ENCODE measurements around the gene PIK3CG. TPM values are rescaled to one million over a fixed set of nuclear protein-coding genes. Genes with fewer than 3 reads are reported as not detected.
A peak's percentile ranks its signal among the peaks of the same experiment; 100 is the strongest.
"Not testable (repeated sequence)": the region's sequence is repeated elsewhere in the genome, so short reads cannot be mapped to it uniquely, and the experiment has no call there.

The PIK3CG gene
- total RNA-seq, 2 experiments from 2014 or later = 26.8 to 27.0 TPM

DNA sequence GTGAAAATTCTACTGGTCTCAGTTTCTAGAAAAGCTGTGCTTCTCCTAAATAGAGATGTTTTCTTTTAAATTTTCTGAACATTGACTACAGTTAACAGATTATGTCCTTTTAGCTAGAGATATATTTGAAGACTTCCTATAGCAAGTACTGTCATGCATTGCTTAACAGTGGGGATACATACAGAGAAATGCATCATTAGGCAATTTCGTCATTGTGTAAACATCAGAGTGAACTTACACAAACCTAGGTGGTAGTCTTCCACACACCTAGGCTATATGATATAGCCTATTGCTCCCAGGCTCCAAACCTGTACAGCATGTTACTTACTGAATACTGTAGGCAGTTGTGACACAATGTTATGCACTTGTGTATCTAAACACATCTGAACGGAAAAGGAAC lies 28.5 kb downstream of the PIK3CG start:
- H3K9me3 Mint-ChIP-seq = peaks cover 9% of the 10 kb centered on the region
- DNase-seq = no peak
- H3K27ac Mint-ChIP-seq = no peak overlapping the region
- no peak overlapping the region for H3K4me3 Mint-ChIP-seq
- H3K36me3 Mint-ChIP-seq (ENCODE audit: low read depth) = peaks cover 61% of the 10 kb centered on the region
- H3K4me1 Mint-ChIP-seq (ENCODE audit: low read depth) = peaks cover 31% of the 10 kb centered on the region
- ChIA-PET POLR2A (no interaction called here), CTCF (interaction anchor here (1.3 to 1.6 kb wide), 2 partner anchors 8 to 101 kb away, joined by 4 to 5 read pairs; no protein-coding TSS in a partner anchor)
- TF ChIP-seq, protein P1, sequence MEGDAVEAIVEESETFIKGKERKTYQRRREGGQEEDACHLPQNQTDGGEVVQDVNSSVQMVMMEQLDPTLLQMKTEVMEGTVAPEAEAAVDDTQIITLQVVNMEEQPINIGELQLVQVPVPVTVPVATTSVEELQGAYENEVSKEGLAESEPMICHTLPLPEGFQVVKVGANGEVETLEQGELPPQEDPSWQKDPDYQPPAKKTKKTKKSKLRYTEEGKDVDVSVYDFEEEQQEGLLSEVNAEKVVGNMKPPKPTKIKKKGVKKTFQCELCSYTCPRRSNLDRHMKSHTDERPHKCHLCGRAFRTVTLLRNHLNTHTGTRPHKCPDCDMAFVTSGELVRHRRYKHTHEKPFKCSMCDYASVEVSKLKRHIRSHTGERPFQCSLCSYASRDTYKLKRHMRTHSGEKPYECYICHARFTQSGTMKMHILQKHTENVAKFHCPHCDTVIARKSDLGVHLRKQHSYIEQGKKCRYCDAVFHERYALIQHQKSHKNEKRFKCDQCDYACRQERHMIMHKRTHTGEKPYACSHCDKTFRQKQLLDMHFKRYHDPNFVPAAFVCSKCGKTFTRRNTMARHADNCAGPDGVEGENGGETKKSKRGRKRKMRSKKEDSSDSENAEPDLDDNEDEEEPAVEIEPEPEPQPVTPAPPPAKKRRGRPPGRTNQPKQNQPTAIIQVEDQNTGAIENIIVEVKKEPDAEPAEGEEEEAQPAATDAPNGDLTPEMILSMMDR (IDR thresholded peaks at IDR 0.05) = no peak
- intact Hi-C loops (cut with micrococcal nuclease) = loop anchor here (10.0 kb wide), 1 partner anchor 61 kb away; no protein-coding TSS in a partner anchor
- no peak for ATAC-seq
- no peaks in the 10 kb centered on the region for H3K27me3 Mint-ChIP-seq

DNA sequence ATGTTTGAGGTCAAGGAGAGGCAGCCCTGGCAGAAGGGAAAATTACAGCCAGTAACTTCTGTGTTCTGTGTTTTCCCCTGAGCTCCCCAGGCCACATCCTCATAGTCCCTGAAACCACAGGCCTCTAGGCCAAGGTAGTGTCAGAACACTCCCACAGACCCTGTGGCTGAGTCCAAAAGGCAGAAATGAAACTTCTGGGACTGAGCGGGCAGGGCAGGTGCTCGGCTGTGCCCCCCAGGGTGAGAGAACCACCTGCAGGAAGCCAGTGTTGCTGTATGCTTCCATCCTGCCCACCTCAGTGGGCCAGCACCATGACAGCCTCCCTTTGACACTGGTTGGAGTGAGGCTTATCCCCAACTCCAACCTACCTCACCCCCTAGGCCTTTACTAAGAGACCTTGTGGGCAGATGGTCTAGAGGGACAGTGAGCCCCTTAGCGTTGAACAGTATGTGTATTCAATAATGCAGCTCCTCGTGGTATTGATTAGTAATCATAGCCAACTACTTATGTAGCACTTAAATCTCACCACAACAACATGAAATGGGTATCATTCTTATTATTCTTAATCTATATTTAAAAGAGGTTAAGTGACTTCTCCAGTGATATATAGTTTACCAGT lies 30.3 kb downstream of the PIK3CG start:
- peaks cover 66% of the 10 kb centered on the region for H3K36me3 Mint-ChIP-seq (ENCODE audit: low read depth)
- H3K27me3 Mint-ChIP-seq = no peaks in the 10 kb centered on the region
- ChIA-PET POLR2A (interaction anchor here (1.2 kb wide), 1 partner anchor 16 kb away, joined by 3 read pairs; no protein-coding TSS in a partner anchor), CTCF (interaction anchor here (0.8 to 1.3 kb wide), 2 partner anchors 9 to 48 kb away, joined by 3 read pairs; no protein-coding TSS in a partner anchor)
- H3K4me1 Mint-ChIP-seq (ENCODE audit: low read depth) = peaks cover 47% of the 10 kb centered on the region
- peaks cover 14% of the 10 kb centered on the region for H3K9me3 Mint-ChIP-seq
- intact Hi-C loops (cut with micrococcal nuclease) = loop anchor here (10.0 kb wide), 1 partner anchor 59 kb away; no protein-coding TSS in a partner anchor
- H3K4me3 Mint-ChIP-seq = no peak overlapping the region
- TF ChIP-seq, protein P1 (IDR thresholded peaks at IDR 0.05) = no peak
- H3K27ac Mint-ChIP-seq = peak overlapping the region; percentile 40
- peak; percentile 41 for DNase-seq
- peak; percentile 80 for ATAC-seq

DNA sequence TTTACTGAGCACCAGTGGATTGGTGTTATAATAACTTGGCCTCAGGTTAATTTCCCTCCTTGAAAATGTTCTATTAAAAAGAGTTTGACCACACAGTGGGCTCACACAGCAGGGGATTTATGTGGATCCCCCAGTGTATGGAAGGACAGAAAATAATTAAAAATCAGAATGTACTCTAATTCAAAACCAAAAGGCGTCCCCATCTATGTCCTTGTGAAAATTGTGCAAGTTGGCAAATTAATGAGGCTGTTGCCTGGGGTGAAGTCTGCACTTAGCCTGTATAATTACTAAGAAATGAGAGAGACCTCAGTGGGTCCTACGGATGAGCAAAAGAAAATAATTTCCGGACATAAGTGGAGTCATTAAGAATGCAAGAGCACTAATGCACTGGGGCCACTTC lies 31.1 kb downstream of the PIK3CG start:
- no peak overlapping the region for H3K27ac Mint-ChIP-seq
- ATAC-seq (no peak), DNase-seq (no peak)
- peaks cover 14% of the 10 kb centered on the region for H3K9me3 Mint-ChIP-seq
- CTCF ChIA-PET = no interaction called here
- peaks cover 50% of the 10 kb centered on the region for H3K4me1 Mint-ChIP-seq (ENCODE audit: low read depth)
- H3K27me3 Mint-ChIP-seq = no peaks in the 10 kb centered on the region
- TF ChIP-seq, protein P1 (IDR thresholded peaks at IDR 0.05) = no peak
- POLR2A ChIA-PET = interaction anchor here (1.2 kb wide), 1 partner anchor 15 kb away, joined by 3 read pairs; no protein-coding TSS in a partner anchor
- intact Hi-C loops (cut with micrococcal nuclease) = loop anchor here (10.0 kb wide), 1 partner anchor 59 kb away; no protein-coding TSS in a partner anchor
- peaks cover 69% of the 10 kb centered on the region for H3K36me3 Mint-ChIP-seq (ENCODE audit: low read depth)
- no peak overlapping the region for H3K4me3 Mint-ChIP-seq

DNA sequence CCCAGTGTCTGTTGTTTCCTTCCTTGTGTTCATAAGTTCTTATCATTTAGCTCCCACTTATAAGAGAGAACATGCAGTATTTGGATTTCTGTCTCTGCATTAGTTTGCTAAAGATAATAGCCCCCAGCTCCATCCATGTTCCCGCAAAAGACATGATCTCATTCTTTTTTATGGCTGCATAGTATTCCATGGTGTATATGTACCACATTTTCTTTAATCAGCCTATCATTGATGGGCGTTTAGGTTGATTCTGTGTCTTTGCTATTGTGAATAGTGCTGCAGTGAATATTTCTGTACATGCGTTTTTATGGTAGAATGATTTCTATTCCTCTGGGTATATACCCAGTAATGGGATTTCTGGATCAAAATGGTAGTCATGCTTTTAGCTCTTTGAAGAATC lies 32.5 kb downstream of the PIK3CG start:
- H3K27me3 Mint-ChIP-seq, DNase-seq, ATAC-seq, CTCF ChIA-PET, H3K27ac Mint-ChIP-seq, H3K4me3 Mint-ChIP-seq: not testable (repeated sequence)
- Mint-ChIP-seq H3K4me1 (ENCODE audit: low read depth) (peaks cover 58% of the 10 kb centered on the region), H3K9me3 (peaks cover 14% of the 10 kb centered on the region), H3K36me3 (ENCODE audit: low read depth) (peaks cover 73% of the 10 kb centered on the region)
- intact Hi-C loops (cut with micrococcal nuclease) = loop anchor here (10.0 kb wide), 1 partner anchor 57 kb away; no protein-coding TSS in a partner anchor
- POLR2A ChIA-PET = interaction anchor here (0.7 kb wide), 1 partner anchor 35 kb away, joined by 3 read pairs; no protein-coding TSS in a partner anchor

DNA sequence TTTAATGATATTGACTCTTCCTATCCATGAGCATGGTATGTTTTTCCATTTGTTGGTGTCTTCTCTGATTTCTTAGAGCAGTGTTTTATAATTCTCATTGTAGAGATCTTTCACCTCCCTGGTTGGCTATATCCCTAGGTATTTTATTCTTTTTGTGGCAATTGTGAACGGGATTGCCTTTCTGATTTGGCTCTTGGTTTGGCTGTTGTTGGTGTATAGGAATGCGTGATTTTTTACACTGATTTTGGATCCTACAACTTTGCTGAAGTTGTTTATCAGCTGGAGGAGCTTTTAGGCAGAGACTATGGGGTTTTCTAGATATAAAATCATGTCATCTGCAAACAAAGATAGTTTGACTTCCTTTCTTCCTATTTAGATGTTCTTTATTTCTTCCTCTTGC lies 33.9 kb downstream of the PIK3CG start:
- ATAC-seq, H3K27me3 Mint-ChIP-seq, H3K27ac Mint-ChIP-seq, POLR2A ChIA-PET, DNase-seq, H3K4me3 Mint-ChIP-seq: not testable (repeated sequence)
- intact Hi-C loops (cut with micrococcal nuclease) = loop anchor here (10.0 kb wide), 1 partner anchor 56 kb away; no protein-coding TSS in a partner anchor
- Mint-ChIP-seq H3K9me3 (peaks cover 14% of the 10 kb centered on the region), H3K36me3 (ENCODE audit: low read depth) (peaks cover 63% of the 10 kb centered on the region), H3K4me1 (ENCODE audit: low read depth) (peaks cover 58% of the 10 kb centered on the region)
- CTCF ChIA-PET = interaction anchor here (1.0 kb wide), 1 partner anchor 106 kb away, joined by 3 read pairs; no protein-coding TSS in a partner anchor

Measured in activated CD8-positive, alpha-beta T cell treated with anti-CD3 and anti-CD28 coated beads for 36 hours (primary cell).